Gastroesophageal sphincter (tissue), 3 donors: ENCODE results near the gene CC2D1A.

Experiments
- EP300 ChIP-seq: sonication (generic); formaldehyde crosslinking; IDR thresholded peaks from one replicate; pipeline ENCODE4 v1.6.1; 2017; ENCODE audit warnings: antibody characterized with exemption, mild to moderate bottlenecking
- POLR2A ChIP-seq, 2 donors: fragments of 450-650 bp; IDR thresholded peaks; one replicate each; pipeline ENCODE4 v1.6.1; 2017; ENCODE audit warnings: antibody characterized with exemption in 2 of 2, mild to moderate bottlenecking in 2 of 2, moderate library complexity in 1 of 2
- POLR2AphosphoS5 ChIP-seq: sonication (generic); formaldehyde crosslinking; IDR thresholded peaks from one replicate; pipeline ENCODE4 v1.6.1; 2017; ENCODE audit warnings: antibody characterized with exemption
- TF ChIP-seq, protein P1 (sequence below), 4 experiments: fragments of 200-600 bp in 2 of 4; fragments of 450-650 bp in 2 of 4; sonication (generic) in 1 of 4; IDR thresholded peaks; one replicate each; pipeline ENCODE4 v1.5.1; 2017 to 2019; ENCODE audit warnings: antibody characterized with exemption in 4 of 4, mild to moderate bottlenecking in 2 of 4, moderate library complexity in 2 of 4

DNA sequence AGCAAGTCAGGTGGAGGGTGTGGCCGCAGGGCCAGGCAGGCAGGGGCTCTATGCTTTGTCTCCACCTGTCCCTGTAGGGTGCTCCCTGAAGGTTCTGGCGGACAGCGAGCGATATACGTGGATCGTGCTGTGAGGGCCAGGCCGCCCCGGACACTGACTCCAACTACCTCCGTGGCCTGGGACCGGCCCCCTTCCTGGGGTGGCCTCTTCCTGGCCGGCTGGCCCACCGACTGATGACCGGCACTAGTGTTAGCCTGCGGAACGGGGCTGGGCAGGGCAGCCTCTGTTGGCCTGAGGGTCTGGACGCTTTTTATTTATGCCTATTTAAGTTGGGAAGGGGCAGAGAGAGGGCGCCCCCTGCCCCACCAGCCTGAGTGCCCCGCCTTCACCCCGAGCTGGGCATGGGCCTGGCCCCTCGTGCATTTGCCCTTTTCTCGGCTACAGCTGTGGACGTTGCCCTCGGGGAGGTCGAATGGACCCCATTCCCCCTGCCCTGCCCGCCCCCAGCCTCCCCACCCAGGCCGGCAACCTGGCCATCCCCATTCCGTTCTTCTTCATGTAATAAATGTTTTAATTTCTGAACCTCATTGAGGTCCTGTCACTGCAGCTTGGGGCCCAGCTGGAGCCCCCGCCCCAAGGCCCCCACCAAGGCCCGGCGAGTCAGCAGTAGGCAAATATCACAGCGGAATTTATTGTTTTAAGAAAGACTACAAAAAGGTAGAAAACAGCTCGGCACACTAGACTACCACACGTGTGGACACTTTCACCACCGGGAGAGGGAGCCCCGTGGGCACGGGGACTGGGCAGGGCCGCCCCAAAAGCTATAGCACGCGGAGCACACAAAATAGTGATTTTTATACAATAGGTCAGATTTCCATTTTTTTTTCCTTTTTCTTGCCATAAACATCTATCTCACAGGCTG lies 55.1 kb downstream of the CC2D1A start:
- TF ChIP-seq, protein P1, sequence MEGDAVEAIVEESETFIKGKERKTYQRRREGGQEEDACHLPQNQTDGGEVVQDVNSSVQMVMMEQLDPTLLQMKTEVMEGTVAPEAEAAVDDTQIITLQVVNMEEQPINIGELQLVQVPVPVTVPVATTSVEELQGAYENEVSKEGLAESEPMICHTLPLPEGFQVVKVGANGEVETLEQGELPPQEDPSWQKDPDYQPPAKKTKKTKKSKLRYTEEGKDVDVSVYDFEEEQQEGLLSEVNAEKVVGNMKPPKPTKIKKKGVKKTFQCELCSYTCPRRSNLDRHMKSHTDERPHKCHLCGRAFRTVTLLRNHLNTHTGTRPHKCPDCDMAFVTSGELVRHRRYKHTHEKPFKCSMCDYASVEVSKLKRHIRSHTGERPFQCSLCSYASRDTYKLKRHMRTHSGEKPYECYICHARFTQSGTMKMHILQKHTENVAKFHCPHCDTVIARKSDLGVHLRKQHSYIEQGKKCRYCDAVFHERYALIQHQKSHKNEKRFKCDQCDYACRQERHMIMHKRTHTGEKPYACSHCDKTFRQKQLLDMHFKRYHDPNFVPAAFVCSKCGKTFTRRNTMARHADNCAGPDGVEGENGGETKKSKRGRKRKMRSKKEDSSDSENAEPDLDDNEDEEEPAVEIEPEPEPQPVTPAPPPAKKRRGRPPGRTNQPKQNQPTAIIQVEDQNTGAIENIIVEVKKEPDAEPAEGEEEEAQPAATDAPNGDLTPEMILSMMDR (IDR thresholded peaks at IDR 0.05): no peak
- TF ChIP-seq EP300 (no peak), POLR2AphosphoS5 (no peak), POLR2A (IDR thresholded peaks at IDR 0.05) (no peak)
